HEK293T (cell line): ENCODE measurements around the gene TEX10.

Source experiments
- CTCF ChIA-PET: fragments of 350-600 bp; formaldehyde crosslinking; extraction: SDS; loops from one replicate; lab custom pipeline; 2021; ENCODE audit warnings: antibody characterized with exemption, inconsistent platforms; lab: Yijun Ruan, JAX
- POLR2A ChIA-PET: fragments of 350-600 bp; formaldehyde crosslinking; extraction: SDS; loops from one replicate; lab custom pipeline; 2020; ENCODE audit warnings: antibody characterized with exemption, inconsistent platforms; lab: Yijun Ruan, JAX
- DNase-seq: peaks from one replicate; pipeline ENCODE4 v3.0.0; 2012; ENCODE audit warnings: mixed read lengths; ENCODE audit errors: extremely low spot score
- ARNT ChIP-seq: fragments of 450-650 bp; IDR thresholded peaks from 2 replicates; pipeline ENCODE4 v1.6.1; 2017; ENCODE audit warnings: mild to moderate bottlenecking
- BHLHE40 ChIP-seq: fragments of 450-650 bp; IDR thresholded peaks from 2 replicates; pipeline ENCODE4 v1.6.1; 2016; ENCODE audit warnings: mild to moderate bottlenecking, moderate library complexity, borderline replicate concordance
- CTBP1 ChIP-seq: fragments of 450-650 bp; IDR thresholded peaks from 2 replicates; pipeline ENCODE4 v1.6.1; 2016; ENCODE audit warnings: borderline replicate concordance
- ELF4 ChIP-seq: fragments of 450-650 bp; IDR thresholded peaks from 2 replicates; pipeline ENCODE4 v1.6.1; 2017; ENCODE audit warnings: antibody characterized with exemption
- FOXA1 ChIP-seq: fragments of 450-650 bp; IDR thresholded peaks from 2 replicates; pipeline ENCODE4 v1.6.1; 2016; ENCODE audit warnings: mild to moderate bottlenecking
- FOXK2 ChIP-seq: fragments of 450-650 bp; IDR thresholded peaks from 2 replicates; pipeline ENCODE4 v1.6.1; 2016; ENCODE audit warnings: mild to moderate bottlenecking
- FOXM1 ChIP-seq: fragments of 450-650 bp; IDR thresholded peaks from 2 replicates; pipeline ENCODE4 v1.6.1; 2017; ENCODE audit warnings: mild to moderate bottlenecking, borderline replicate concordance
- HDGF ChIP-seq: fragments of 450-650 bp; IDR thresholded peaks from 2 replicates; pipeline ENCODE4 v1.6.1; 2017; ENCODE audit warnings: antibody characterized with exemption, borderline replicate concordance
- L3MBTL2 ChIP-seq: fragments of 450-650 bp; conservative IDR thresholded peaks from 2 replicates; pipeline ENCODE4 v1.6.1; 2016; ENCODE audit warnings: mild to moderate bottlenecking
- LEF1 ChIP-seq: fragments of 450-650 bp; IDR thresholded peaks from 2 replicates; pipeline ENCODE4 v1.6.1; 2017; ENCODE audit warnings: mild to moderate bottlenecking, borderline replicate concordance
- NFRKB ChIP-seq: fragments of 450-650 bp; IDR thresholded peaks from 2 replicates; pipeline ENCODE4 v1.6.1; 2016; ENCODE audit warnings: mild to moderate bottlenecking, moderate library complexity
- PKNOX1 ChIP-seq: fragments of 450-650 bp; IDR thresholded peaks from 2 replicates; pipeline ENCODE4 v1.6.1; 2016
- SP1 ChIP-seq: fragments of 450-650 bp; IDR thresholded peaks from 2 replicates; pipeline ENCODE4 v1.6.1; 2017
- SUZ12 ChIP-seq: fragments of 450-650 bp; IDR thresholded peaks from 2 replicates; pipeline ENCODE4 v1.6.1; 2016; ENCODE audit warnings: mild to moderate bottlenecking
- TARDBP ChIP-seq: fragments of 450-650 bp; IDR thresholded peaks from 2 replicates; pipeline ENCODE4 v1.6.1; 2016
- ZNF384 ChIP-seq: fragments of 450-650 bp; IDR thresholded peaks from 2 replicates; pipeline ENCODE4 v1.6.1; 2016

TEX10 gene

GRCh38 chr9:100366121-100366520 lies 13.4 kb upstream of the TEX10 start:
- DNase-seq, result no peak
- TF ChIP-seq BHLHE40 (no peak), NFRKB (no peak), HDGF (no peak), LEF1 (no peak), SUZ12 (no peak), TARDBP (no peak), ARNT (no peak), ZNF384 (no peak), L3MBTL2 (no peak), CTBP1 (no peak), FOXM1 (no peak), FOXA1 (no peak), ELF4 (no peak)
- ChIA-PET POLR2A (no interaction called here), CTCF (interaction anchor here (0.5 to 1.1 kb wide), 2 partner anchors 32 to 72 kb away, joined by 3 read pairs; no protein-coding TSS in a partner anchor)

DNA sequence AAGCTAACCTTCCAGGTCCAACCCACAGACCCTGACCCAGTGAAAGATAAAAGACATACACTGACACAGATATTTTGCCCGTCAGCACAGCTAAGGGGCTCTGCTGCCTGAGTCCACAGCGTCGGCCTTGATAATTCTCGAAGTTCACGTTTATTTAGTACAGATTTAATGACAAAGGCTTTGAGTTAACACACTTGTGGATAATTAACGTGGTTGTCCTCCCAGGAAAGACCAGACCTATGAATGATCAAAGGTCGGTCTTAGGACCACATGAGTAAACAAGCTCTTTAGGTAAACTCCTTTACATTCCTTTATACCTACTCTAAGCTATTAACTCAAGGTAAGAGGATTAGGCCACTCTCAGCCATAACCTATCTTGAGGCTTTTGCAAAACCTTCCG lies 11.3 kb upstream of the TEX10 start:
- no peak for DNase-seq
- TF ChIP-seq LEF1 (no peak), TARDBP (no peak), FOXA1 (no peak), ELF4 (no peak), PKNOX1 (no peak), CTBP1 (no peak), FOXK2 (no peak), BHLHE40 (no peak), NFRKB (no peak), FOXM1 (no peak), SP1 (no peak), ARNT (no peak), SUZ12 (no peak), HDGF (no peak), L3MBTL2 (no peak), ZNF384 (no peak)
- CTCF ChIA-PET, result interaction anchor here (0.5 kb wide), 1 partner anchor 39 kb away, joined by 3 read pairs; no protein-coding TSS in a partner anchor
- POLR2A ChIA-PET, result no interaction called here

GRCh38 chr9:100359057-100359456 lies 6.3 kb upstream of the TEX10 start:
- POLR2A ChIA-PET, result no interaction called here

DNA sequence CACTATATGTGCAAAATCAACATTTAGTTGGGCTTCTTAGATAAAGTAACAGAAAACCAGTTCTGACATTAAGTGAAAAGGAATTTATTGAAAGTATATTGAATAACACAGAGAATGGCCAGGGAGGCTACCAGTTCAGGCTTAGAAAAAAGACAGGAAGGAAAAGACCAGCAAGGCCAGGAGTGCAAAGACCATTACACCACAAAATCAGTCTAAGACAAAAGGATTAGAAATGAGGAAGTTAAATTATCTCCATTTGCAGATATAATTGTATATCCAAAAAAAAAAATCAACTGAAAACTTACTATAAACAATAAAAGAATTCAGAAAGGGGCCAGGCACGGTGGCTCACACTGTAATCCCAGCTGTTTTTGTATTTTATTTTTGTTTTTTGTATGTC lies 4.8 kb upstream of the TEX10 start:
- ChIA-PET POLR2A (no interaction called here), CTCF (no interaction called here)

More at GRCh38 chr9:100359057-100359456, 6.3 kb upstream of the TEX10 start:
- DNase-seq, result no peak
- CTCF ChIA-PET, result no interaction called here
- TF ChIP-seq SUZ12 (no peak), BHLHE40 (no peak), LEF1 (no peak), HDGF (no peak), TARDBP (no peak), NFRKB (no peak), ARNT (no peak), ELF4 (no peak), ZNF384 (no peak), PKNOX1 (no peak), CTBP1 (no peak), FOXM1 (no peak), SP1 (no peak), FOXA1 (no peak), L3MBTL2 (no peak), FOXK2 (no peak)

GRCh38 chr9:100355561-100355960 lies 2.8 kb upstream of the TEX10 start:
- ChIA-PET POLR2A (no interaction called here), CTCF (no interaction called here)
- TF ChIP-seq FOXK2 (no peak), LEF1 (no peak), CTBP1 (no peak)
- no peak for DNase-seq

More for the DNA sequence above, 4.8 kb upstream of the TEX10 start:
- DNase-seq, result no peak
- TF ChIP-seq ARNT (no peak), CTBP1 (no peak), L3MBTL2 (no peak), LEF1 (no peak), NFRKB (no peak), SUZ12 (no peak), TARDBP (no peak), SP1 (no peak), HDGF (no peak), FOXM1 (no peak), FOXA1 (no peak), FOXK2 (no peak), ZNF384 (no peak), ELF4 (no peak), PKNOX1 (no peak), BHLHE40 (no peak)

DNA sequence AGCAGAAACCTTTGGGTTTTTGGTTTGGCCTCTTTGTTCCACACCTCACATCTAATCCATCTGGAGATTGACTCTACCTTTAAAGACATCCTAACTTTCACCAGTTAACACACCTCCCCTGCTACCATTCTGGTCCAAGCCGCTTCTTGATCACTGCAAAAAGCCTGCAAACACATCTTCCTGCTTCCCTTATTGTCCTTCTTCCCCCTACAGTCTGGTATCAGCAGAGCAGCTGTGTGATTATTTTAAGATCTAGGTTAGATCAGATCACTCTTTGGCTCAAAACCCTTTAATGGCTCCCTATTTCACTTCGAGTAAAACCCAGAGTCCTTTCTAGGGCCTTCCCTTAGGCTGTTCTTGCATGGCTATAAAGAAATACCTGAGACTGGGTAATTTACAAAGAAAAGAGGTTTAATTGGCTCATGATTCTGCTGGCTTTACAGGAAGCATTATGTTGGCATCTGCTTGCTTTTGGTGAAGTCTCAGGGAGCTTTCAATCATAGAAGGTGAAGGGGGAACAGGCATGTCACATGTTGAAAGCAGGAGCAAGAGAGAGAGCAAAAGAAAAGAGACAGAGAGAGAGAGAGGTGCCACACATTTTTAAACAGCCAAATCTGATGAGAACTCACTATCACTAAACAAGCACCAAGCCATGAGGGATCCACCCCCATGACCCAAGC lies 1.5 kb upstream of the TEX10 start:
- CTCF ChIA-PET, result no interaction called here

More for the DNA sequence above, 1.5 kb upstream of the TEX10 start:
- TF ChIP-seq L3MBTL2 (no peak), TARDBP (no peak)
- DNase-seq, result no peak
- POLR2A ChIA-PET, result interaction anchor here (0.8 to 1.7 kb wide), 3 partner anchors 9 to 74 kb away, joined by 3 read pairs; no protein-coding TSS in a partner anchor
